Midbrain (tissue), 1 donor: Measurements from ENCODE around the gene MYH10.
A peak's percentile ranks its signal among the peaks of the same experiment; 100 is the strongest.

Experiments used
- DNase-seq: peaks from one replicate; lab custom pipeline; 2025; lab: John Stamatoyannopoulos, UW

Gene MYH10

GRCh38 chr17:8473451-8474192 lies 156.9 kb downstream of the MYH10 start:
- no peak for DNase-seq

GRCh38 chr17:8472663-8473062 lies 157.9 kb downstream of the MYH10 start:
- no peak for DNase-seq

- DNase-seq = peak; percentile 18
Observed at GRCh38 chr17:8470447-8471047, 160.0 kb downstream of the MYH10 start.

GRCh38 chr17:8469964-8470363 lies 160.6 kb downstream of the MYH10 start:
- DNase-seq = no peak

- DNase-seq = no peak
Observed at GRCh38 chr17:8468980-8469379, 161.5 kb downstream of the MYH10 start.

- no peak for DNase-seq
Observed at GRCh38 chr17:8468127-8468526, 162.4 kb downstream of the MYH10 start.

GRCh38 chr17:8467527-8467926 lies 163.0 kb downstream of the MYH10 start:
- DNase-seq = no peak

GRCh38 chr17:8466873-8467272 lies 163.7 kb downstream of the MYH10 start:
- no peak for DNase-seq

- DNase-seq = no peak
Observed at GRCh38 chr17:8466456-8466855, 164.1 kb downstream of the MYH10 start.

GRCh38 chr17:8465759-8466158 lies 164.8 kb downstream of the MYH10 start:
- DNase-seq = no peak

- no peak for DNase-seq
Observed at GRCh38 chr17:8465356-8465755, 165.2 kb downstream of the MYH10 start.

- DNase-seq = no peak
Observed at GRCh38 chr17:8464941-8465340, 165.6 kb downstream of the MYH10 start.

GRCh38 chr17:8463099-8463498 lies 167.4 kb downstream of the MYH10 start:
- no peak for DNase-seq

- no peak for DNase-seq
Observed at GRCh38 chr17:8462564-8462963, 168.0 kb downstream of the MYH10 start.

- DNase-seq = no peak
Observed at GRCh38 chr17:8459831-8460230, 170.7 kb downstream of the MYH10 start.

- DNase-seq = no peak
Observed at GRCh38 chr17:8459107-8459506, 171.4 kb downstream of the MYH10 start.

GRCh38 chr17:8458128-8458527 lies 172.4 kb downstream of the MYH10 start:
- DNase-seq = no peak

- DNase-seq = no peak
Observed at GRCh38 chr17:8455665-8456209, 174.8 kb downstream of the MYH10 start.

GRCh38 chr17:8453326-8453725 lies 177.2 kb downstream of the MYH10 start:
- no peak for DNase-seq

GRCh38 chr17:8451933-8452614 lies 178.5 kb downstream of the MYH10 start:
- DNase-seq = no peak

GRCh38 chr17:8448310-8448709 lies 182.2 kb downstream of the MYH10 start:
- no peak for DNase-seq

GRCh38 chr17:8447799-8448198 lies 182.7 kb downstream of the MYH10 start:
- DNase-seq = no peak

- no peak for DNase-seq
Observed at GRCh38 chr17:8445536-8445935, 185.0 kb downstream of the MYH10 start.
